ENCODE data around the gene TEP1.

TEP1 gene

DNA sequence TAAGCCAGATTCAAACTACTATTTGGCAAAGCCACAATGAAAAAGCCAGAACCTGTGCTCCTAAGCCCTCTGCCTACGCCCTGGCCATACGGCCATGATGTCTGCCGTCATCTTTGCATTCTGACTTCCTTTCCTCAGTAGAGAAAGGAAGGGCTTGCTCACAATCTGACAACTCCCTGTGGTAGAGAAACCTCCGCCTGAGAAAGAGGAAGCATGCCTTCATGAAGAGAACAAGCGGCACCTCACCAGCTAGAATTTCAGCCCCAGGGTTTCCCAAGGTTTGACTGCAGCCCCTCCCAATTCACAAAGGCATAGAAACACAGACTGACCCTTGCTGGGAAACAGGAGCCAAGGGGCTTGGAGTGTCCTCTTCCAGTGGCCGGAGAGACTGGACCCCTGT, 25.7 kb downstream of the TEP1 start:
- no peak for TF ChIP-seq REST (IDR thresholded peaks at IDR 0.05; ENCODE audit: insufficient read depth in 1 of 2, low read depth in 2 of 2, low read length in 2 of 2)
- TF ChIP-seq FOXP2 (optimal IDR thresholded peaks at IDR 0.05; ENCODE audit: borderline replicate concordance, extremely low read depth, extremely low read length, insufficient read depth) = no peak
- TF ChIP-seq TAF1 (IDR thresholded peaks at IDR 0.05; ENCODE audit: borderline replicate concordance, insufficient read depth, low read length) = no peak
- TF ChIP-seq POLR2AphosphoS5 (IDR thresholded peaks at IDR 0.05; ENCODE audit: low read depth, low read length) = no peak
- TF ChIP-seq SIN3A (IDR thresholded peaks at IDR 0.05; ENCODE audit: borderline replicate concordance, insufficient read depth, low read length) = no peak

- TF ChIP-seq FOXP2 (optimal IDR thresholded peaks at IDR 0.05; ENCODE audit: borderline replicate concordance, extremely low read depth, extremely low read length, insufficient read depth) = no peak
- no peak for TF ChIP-seq TAF1 (IDR thresholded peaks at IDR 0.05; ENCODE audit: borderline replicate concordance, insufficient read depth, low read length)
- no peak for TF ChIP-seq REST (IDR thresholded peaks at IDR 0.05; ENCODE audit: insufficient read depth in 1 of 2, low read depth in 2 of 2, low read length in 2 of 2)
- TF ChIP-seq POLR2AphosphoS5 (IDR thresholded peaks at IDR 0.05; ENCODE audit: low read depth, low read length) = no peak
- TF ChIP-seq SIN3A (IDR thresholded peaks at IDR 0.05; ENCODE audit: borderline replicate concordance, insufficient read depth, low read length) = no peak
Observed at GRCh38 chr14:20386276-20386855, 26.9 kb downstream of the TEP1 start.

DNA sequence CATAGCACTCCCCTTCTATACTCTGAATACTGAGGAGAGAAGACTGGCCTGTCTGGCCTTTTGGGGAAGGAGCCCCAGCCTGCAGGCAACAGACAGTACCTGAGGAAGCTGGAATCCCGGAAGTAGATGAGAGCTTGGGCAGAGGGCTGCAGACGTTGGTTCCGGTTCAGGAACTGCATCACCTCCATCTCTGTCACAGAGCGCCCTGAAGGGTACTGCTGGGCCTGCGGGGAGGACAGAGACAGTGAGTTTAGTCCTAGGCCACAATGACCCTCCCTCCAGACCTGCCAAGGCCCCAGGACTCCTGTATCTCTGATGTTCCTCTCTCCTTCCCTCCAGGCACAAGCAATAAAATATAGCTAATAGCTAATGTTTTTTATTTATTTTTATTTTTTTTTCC, 28.4 kb downstream of the TEP1 start:
- TF ChIP-seq REST (IDR thresholded peaks at IDR 0.05; ENCODE audit: insufficient read depth in 1 of 2, low read depth in 2 of 2, low read length in 2 of 2) = no peak
- no peak for TF ChIP-seq TAF1 (IDR thresholded peaks at IDR 0.05; ENCODE audit: borderline replicate concordance, insufficient read depth, low read length)
- no peak for TF ChIP-seq FOXP2 (optimal IDR thresholded peaks at IDR 0.05; ENCODE audit: borderline replicate concordance, extremely low read depth, extremely low read length, insufficient read depth)
- no peak for TF ChIP-seq SIN3A (IDR thresholded peaks at IDR 0.05; ENCODE audit: borderline replicate concordance, insufficient read depth, low read length)
- no peak for TF ChIP-seq POLR2AphosphoS5 (IDR thresholded peaks at IDR 0.05; ENCODE audit: low read depth, low read length)

- no peak for TF ChIP-seq POLR2AphosphoS5 (IDR thresholded peaks at IDR 0.05; ENCODE audit: low read depth, low read length)
- no peak for TF ChIP-seq SIN3A (IDR thresholded peaks at IDR 0.05; ENCODE audit: borderline replicate concordance, insufficient read depth, low read length)
- no peak for TF ChIP-seq FOXP2 (optimal IDR thresholded peaks at IDR 0.05; ENCODE audit: borderline replicate concordance, extremely low read depth, extremely low read length, insufficient read depth)
- TF ChIP-seq TAF1 (IDR thresholded peaks at IDR 0.05; ENCODE audit: borderline replicate concordance, insufficient read depth, low read length) = no peak
- no peak for TF ChIP-seq REST (IDR thresholded peaks at IDR 0.05; ENCODE audit: insufficient read depth in 1 of 2, low read depth in 2 of 2, low read length in 2 of 2)
Observed at GRCh38 chr14:20384321-20384720, 29.0 kb downstream of the TEP1 start.

All from PFSK-1 (cell line).